NCI-H510A (cell line): ENCODE measurements around the gene RPL29.

Source experiments
- DNase-seq: peaks from one replicate; lab custom pipeline; 2025; lab: John Stamatoyannopoulos, UW

The RPL29 gene

DNA sequence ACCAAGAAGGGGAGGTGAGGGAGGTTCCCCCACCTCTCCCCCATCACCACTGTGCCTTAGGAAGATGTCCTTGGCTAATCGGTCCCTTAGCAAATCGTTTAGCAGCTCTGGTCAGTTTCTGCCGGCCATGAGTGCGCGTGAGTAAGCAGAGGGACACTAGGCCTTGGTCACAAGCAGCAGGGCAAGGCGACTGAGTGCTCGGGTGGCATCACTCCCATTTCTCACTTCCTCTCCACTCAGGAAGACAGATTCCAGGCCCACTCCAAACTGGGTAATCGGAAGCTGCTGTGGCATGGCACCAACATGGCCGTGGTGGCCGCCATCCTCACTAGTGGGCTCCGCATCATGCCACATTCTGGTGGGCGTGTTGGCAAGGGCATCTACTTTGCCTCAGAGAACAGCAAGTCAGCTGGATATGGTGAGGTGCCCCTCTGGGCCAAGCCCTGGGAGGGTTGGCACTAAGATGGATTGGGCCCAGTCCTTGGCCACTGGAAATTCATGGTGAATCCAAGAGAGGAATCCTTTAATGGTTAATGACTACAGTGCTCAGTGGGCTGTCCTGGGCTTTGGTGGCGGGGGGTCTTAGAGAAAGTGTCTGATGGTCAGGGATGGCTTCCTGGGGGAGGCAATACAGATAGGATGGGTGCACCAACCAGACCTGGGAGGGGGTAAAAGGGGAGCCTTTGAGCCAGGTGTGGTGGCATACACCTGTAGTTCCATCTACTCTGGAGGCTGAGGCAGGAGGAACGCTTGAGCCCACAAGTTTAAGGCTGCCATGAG lies 49.6 kb downstream of the RPL29 start:
- DNase-seq, result no peak

DNA sequence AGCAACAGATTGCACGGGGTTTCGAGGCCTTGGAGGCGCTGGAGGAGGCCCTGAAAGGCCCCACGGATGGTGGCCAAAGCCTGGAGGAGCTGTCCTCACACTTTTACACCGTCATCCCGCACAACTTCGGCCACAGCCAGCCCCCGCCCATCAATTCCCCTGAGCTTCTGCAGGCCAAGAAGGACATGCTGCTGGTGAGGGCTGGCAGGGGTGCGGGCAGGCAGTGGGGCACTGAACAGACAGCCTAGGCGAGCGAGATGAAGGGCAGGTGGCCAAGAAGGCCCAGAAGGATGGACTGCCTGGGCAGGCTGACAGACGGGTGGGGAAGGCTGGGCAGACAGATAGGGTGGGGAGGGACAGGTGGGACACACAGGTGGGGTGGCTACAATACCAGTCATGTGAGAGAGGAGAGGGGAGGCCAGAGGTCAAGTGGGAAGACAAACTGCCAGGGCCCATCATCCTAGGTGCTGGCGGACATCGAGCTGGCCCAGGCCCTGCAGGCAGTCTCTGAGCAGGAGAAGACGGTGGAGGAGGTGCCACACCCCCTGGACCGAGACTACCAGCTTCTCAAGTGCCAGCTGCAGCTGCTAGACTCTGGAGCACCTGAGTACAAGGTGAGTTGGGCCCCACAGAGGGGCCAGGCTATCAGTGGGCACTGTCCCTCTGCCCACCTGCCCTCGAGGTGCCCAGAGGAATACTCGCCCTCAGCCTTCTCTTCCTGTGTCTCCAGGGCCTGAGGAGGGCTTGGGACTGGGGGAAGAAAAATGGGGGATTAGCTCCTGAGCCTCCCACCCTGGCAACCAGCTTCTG lies 50.5 kb downstream of the RPL29 start:
- no peak for DNase-seq

DNA sequence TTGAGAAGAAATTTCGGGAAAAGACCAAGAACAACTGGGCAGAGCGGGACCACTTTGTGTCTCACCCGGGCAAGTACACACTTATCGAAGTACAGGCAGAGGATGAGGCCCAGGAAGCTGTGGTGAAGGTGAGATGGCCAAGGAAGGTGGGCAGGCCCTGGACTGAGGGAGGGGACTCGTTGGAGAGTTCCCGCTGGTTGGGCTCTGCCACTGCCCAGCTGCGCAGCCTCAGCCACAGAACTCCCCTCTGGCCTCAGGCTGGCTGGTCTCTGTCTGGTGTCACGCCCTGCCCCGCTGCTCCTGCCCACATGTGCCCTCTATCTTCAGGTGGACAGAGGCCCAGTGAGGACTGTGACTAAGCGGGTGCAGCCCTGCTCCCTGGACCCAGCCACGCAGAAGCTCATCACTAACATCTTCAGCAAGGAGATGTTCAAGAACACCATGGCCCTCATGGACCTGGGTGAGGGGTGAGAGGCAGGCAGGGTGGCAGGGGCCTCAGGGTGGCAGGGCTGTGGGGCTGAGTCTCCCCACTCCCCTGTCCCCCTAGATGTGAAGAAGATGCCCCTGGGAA lies 51.2 kb downstream of the RPL29 start:
- DNase-seq, result no peak
